GM23338 (cell line): ENCODE data around the gene KCNJ8. TPM values are rescaled to one million over a fixed set of nuclear protein-coding genes. Genes with fewer than 3 reads are reported as not detected.

Experiments used
- ATAC-seq: fragments of 200-7000 bp; cut with Tn5 transposase; 3 replicates; pipeline ENCODE4 v1.9.1; 2020
- DNase-seq: peaks from one replicate; pipeline ENCODE4 v3.0.0-alpha.2; 2015; ENCODE audit warnings: low spot score
- H2AFZ ChIP-seq: fragments of 200-600 bp; sonication (generic); 2 replicates; pipeline ENCODE4 v1.8.0; 2016; ENCODE audit warnings: antibody characterized with exemption, mild to moderate bottlenecking, moderate library complexity
- H3F3A ChIP-seq: fragments of 200-600 bp; sonication (generic); replicated peaks from 2 replicates; pipeline ENCODE4 v1.8.0; 2017; ENCODE audit warnings: antibody characterized with exemption, mixed run types, low read depth
- H3K27ac ChIP-seq: fragments of 200-600 bp; sonication (generic); 2 replicates; pipeline ENCODE4 v1.6.1; 2016; ENCODE audit warnings: low read depth
- H3K27me3 ChIP-seq: fragments of 200-600 bp; sonication (generic); 2 replicates; pipeline ENCODE4 v1.8.0; 2016; ENCODE audit warnings: mild to moderate bottlenecking, mixed run types, moderate library complexity; ENCODE audit not compliant: insufficient read depth
- H3K36me3 ChIP-seq: fragments of 200-600 bp; sonication (generic); 2 replicates; pipeline ENCODE4 v1.8.0; 2016; ENCODE audit warnings: mild to moderate bottlenecking; ENCODE audit not compliant: insufficient read depth
- H3K4me1 ChIP-seq: fragments of 200-600 bp; sonication (generic); 2 replicates; pipeline ENCODE4 v1.8.0; 2016; ENCODE audit warnings: mild to moderate bottlenecking, moderate library complexity; ENCODE audit not compliant: insufficient read depth
- H3K4me2 ChIP-seq: fragments of 200-600 bp; sonication (generic); 2 replicates; pipeline ENCODE4 v1.7.1; 2017; ENCODE audit warnings: mixed run types
- H3K4me3 ChIP-seq: fragments of 200-600 bp; sonication (generic); 2 replicates; pipeline ENCODE4 v1.6.1; 2016; ENCODE audit warnings: mixed run types
- H3K79me2 ChIP-seq: fragments of 200-600 bp; sonication (generic); replicated peaks from 2 replicates; pipeline ENCODE4 v1.8.0; 2017; ENCODE audit warnings: mild to moderate bottlenecking; ENCODE audit not compliant: insufficient read depth
- H3K9me2 ChIP-seq: fragments of 200-600 bp; sonication (generic); 2 replicates; pipeline ENCODE4 v1.8.0; 2017; ENCODE audit not compliant: insufficient read depth
- H4K20me1 ChIP-seq: fragments of 200-600 bp; sonication (generic); replicated peaks from 2 replicates; pipeline ENCODE4 v1.8.0; 2017; ENCODE audit warnings: mild to moderate bottlenecking; ENCODE audit not compliant: insufficient read depth
- H3K27ac Mint-ChIP-seq: 2 replicates; pipeline ENCODE4 v1.8.0; 2020; ENCODE audit warnings: inconsistent platforms, mild to moderate bottlenecking, moderate library complexity, mixed read lengths
- H3K27me3 Mint-ChIP-seq: 3 replicates; pipeline ENCODE4 v1.8.0; 2022; ENCODE audit warnings: low read depth, mild to moderate bottlenecking, moderate library complexity, mixed read lengths, inconsistent platforms; ENCODE audit not compliant: insufficient read depth, poor library complexity
- H3K36me3 Mint-ChIP-seq: 3 replicates; pipeline ENCODE4 v1.8.0; 2021; ENCODE audit warnings: low read depth, mild to moderate bottlenecking, inconsistent platforms, moderate library complexity, mixed read lengths
- H3K4me1 Mint-ChIP-seq: 3 replicates; pipeline ENCODE4 v1.8.0; 2020; ENCODE audit warnings: mild to moderate bottlenecking, inconsistent platforms, mixed read lengths
- H3K4me3 Mint-ChIP-seq: 3 replicates; pipeline ENCODE4 v1.8.0; 2021; ENCODE audit warnings: moderate library complexity, mild to moderate bottlenecking, inconsistent platforms, mixed read lengths
- H3K9me3 Mint-ChIP-seq: 3 replicates; pipeline ENCODE4 v1.8.0; 2020; ENCODE audit warnings: moderate library complexity, mild to moderate bottlenecking, inconsistent platforms, mixed read lengths
- CTCF ChIP-seq, 2 experiments: fragments of 200-600 bp in 1 of 2; sonication (generic) in 1 of 2; conservative IDR thresholded peaks; 2 replicates each; pipeline versions ENCODE4 v1.5.1 to v1.6.1; 2016 to 2017; ENCODE audit warnings: antibody characterized with exemption in 2 of 2, low read depth in 2 of 2, mild to moderate bottlenecking in 2 of 2, moderate library complexity in 1 of 2
- EZH2 ChIP-seq: fragments of 200-600 bp; sonication (generic); IDR thresholded peaks from one replicate; pipeline ENCODE4 v1.8.0; 2017; ENCODE audit warnings: antibody characterized with exemption, mild to moderate bottlenecking, low read depth; ENCODE audit not compliant: unreplicated experiment
- NANOG ChIP-seq: IDR thresholded peaks from 2 replicates; pipeline ENCODE4 v1.6.1; 2016; ENCODE audit warnings: antibody characterized with exemption, borderline replicate concordance
- POLR2AphosphoS5 ChIP-seq: IDR thresholded peaks from 2 replicates; pipeline ENCODE4 v1.6.1; 2016; ENCODE audit warnings: antibody characterized with exemption, low read depth
- REST ChIP-seq: IDR thresholded peaks from one replicate; pipeline ENCODE4 v1.6.1; 2018; ENCODE audit warnings: antibody characterized with exemption; ENCODE audit not compliant: unreplicated experiment
- STAT1 ChIP-seq: IDR thresholded peaks from one replicate; pipeline ENCODE4 v1.6.1; 2016; ENCODE audit warnings: antibody characterized with exemption; ENCODE audit not compliant: unreplicated experiment
- ZNF331 ChIP-seq: fragments of 250-450 bp; sonication (Bioruptor Pico); IDR thresholded peaks from 2 replicates; pipeline ENCODE4 v1.5.0; 2020; ENCODE audit warnings: low read depth, mild to moderate bottlenecking, moderate library complexity
- polyA plus RNA-seq: library from polyadenylated mRNA; unstranded; fragments of >200 nt; fragmentation: Nextera tagmentation; extraction: Ambion mirVana; gene quantifications from 2 replicates; pipeline ENCODE4 v1.2.1, GENCODE V29; 2016
- total RNA-seq: library from RNA; depleted of rRNA; stranded (reverse); fragments of >200 nt; shearing (Covaris generic); gene quantifications from 2 replicates; pipeline ENCODE4 v1.2.3, GENCODE V29; 2014
- TF ChIP-seq, protein P1 (sequence below): fragments of 250-450 bp; sonication (Bioruptor Pico); IDR thresholded peaks from 2 replicates; pipeline ENCODE4 v1.5.0; 2020; ENCODE audit warnings: mild to moderate bottlenecking, moderate library complexity

KCNJ8 gene
- total and polyA plus RNA-seq, 2 experiments from 2014 or later: 0.82 to 0.87 TPM

DNA sequence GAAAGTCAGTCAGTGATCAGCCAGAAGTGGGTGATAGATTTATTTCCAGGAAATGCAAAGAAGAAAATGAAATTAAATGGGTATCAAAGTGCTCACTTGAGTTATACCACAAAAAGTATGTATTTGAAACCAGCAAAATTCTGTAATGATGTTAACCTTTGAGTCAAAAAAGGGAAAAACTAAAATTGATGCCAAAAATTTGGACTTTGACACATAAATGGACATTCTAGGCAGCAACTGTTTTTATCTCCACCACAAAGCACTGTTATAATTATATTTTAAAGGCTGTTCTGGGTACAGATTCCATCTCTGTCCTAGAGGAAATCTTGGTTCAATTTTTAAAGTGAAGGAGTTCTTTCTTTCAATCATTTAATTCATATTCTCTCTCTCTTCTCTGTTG lies 31.7 kb upstream of the KCNJ8 start (continued):
- no peak for TF ChIP-seq CTCF (conservative IDR thresholded peaks at IDR 0.05; ENCODE audit: low read depth in 2 of 2)
- no peak for TF ChIP-seq EZH2
- no peak for TF ChIP-seq STAT1
- TF ChIP-seq POLR2AphosphoS5: no peak
- TF ChIP-seq, protein P1, sequence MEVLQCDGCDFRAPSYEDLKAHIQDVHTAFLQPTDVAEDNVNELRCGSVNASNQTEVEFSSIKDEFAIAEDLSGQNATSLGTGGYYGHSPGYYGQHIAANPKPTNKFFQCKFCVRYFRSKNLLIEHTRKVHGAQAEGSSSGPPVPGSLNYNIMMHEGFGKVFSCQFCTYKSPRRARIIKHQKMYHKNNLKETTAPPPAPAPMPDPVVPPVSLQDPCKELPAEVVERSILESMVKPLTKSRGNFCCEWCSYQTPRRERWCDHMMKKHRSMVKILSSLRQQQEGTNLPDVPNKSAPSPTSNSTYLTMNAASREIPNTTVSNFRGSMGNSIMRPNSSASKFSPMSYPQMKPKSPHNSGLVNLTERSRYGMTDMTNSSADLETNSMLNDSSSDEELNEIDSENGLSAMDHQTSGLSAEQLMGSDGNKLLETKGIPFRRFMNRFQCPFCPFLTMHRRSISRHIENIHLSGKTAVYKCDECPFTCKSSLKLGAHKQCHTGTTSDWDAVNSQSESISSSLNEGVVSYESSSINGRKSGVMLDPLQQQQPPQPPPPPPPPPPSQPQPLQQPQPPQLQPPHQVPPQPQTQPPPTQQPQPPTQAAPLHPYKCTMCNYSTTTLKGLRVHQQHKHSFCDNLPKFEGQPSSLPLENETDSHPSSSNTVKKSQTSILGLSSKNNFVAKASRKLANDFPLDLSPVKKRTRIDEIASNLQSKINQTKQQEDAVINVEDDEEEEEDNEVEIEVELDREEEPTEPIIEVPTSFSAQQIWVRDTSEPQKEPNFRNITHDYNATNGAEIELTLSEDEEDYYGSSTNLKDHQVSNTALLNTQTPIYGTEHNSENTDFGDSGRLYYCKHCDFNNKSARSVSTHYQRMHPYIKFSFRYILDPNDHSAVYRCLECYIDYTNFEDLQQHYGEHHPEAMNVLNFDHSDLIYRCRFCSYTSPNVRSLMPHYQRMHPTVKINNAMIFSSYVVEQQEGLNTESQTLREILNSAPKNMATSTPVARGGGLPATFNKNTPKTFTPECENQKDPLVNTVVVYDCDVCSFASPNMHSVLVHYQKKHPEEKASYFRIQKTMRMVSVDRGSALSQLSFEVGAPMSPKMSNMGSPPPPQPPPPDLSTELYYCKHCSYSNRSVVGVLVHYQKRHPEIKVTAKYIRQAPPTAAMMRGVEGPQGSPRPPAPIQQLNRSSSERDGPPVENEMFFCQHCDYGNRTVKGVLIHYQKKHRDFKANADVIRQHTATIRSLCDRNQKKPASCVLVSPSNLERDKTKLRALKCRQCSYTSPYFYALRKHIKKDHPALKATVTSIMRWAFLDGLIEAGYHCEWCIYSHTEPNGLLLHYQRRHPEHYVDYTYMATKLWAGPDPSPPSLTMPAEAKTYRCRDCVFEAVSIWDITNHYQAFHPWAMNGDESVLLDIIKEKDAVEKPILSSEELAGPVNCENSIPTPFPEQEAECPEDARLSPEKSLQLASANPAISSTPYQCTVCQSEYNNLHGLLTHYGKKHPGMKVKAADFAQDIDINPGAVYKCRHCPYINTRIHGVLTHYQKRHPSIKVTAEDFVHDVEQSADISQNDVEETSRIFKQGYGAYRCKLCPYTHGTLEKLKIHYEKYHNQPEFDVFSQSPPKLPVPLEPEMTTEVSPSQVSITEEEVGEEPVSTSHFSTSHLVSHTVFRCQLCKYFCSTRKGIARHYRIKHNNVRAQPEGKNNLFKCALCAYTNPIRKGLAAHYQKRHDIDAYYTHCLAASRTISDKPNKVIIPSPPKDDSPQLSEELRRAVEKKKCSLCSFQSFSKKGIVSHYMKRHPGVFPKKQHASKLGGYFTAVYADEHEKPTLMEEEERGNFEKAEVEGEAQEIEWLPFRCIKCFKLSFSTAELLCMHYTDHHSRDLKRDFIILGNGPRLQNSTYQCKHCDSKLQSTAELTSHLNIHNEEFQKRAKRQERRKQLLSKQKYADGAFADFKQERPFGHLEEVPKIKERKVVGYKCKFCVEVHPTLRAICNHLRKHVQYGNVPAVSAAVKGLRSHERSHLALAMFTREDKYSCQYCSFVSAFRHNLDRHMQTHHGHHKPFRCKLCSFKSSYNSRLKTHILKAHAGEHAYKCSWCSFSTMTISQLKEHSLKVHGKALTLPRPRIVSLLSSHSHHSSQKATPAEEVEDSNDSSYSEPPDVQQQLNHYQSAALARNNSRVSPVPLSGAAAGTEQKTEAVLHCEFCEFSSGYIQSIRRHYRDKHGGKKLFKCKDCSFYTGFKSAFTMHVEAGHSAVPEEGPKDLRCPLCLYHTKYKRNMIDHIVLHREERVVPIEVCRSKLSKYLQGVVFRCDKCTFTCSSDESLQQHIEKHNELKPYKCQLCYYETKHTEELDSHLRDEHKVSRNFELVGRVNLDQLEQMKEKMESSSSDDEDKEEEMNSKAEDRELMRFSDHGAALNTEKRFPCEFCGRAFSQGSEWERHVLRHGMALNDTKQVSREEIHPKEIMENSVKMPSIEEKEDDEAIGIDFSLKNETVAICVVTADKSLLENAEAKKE (CRISPR knock-in tag): no peak

DNA sequence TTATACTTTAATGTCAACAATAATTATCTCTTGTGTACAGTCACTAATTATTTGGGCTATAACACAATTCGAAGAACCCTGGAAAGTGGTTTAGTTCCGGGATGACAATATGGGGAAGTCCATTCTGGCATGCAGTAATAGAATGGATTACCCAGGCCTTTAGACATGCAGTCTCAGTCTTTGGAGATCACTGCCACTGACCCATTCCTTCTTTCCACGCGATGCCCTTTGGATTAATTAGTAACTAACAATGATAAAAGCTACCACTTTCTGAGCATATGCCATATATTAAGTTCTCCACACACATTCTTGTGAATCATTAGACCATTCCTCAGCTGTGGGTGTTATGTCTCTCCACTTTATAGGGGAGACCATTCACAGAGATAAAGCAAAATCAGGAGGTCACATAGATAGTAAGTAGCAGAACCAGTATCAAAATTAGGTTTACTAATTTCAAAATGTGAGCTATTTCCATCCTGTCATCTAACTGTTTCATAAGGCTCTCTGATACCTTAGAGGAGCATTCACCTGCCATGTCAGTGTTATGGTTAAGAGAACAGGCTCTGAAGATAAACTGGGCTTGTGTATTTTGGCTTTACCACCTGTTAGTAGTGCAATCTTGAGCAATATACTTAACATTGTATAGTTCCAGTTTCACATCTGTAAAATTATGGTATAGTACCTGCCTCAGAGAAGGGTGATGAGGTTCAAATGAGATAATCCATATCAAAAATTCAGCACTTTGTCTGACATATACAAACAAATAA lies 27.2 kb upstream of the KCNJ8 start:
- Histone ChIP-seq H2AFZ (no peak overlapping the region), H3K27ac (no peak overlapping the region), H3K36me3 (no peaks in the 10 kb centered on the region), H3K27me3 (no peaks in the 10 kb centered on the region), H3K79me2 (no peaks in the 10 kb centered on the region), H3F3A (no peaks in the 10 kb centered on the region), H3K9me2 (no peaks in the 10 kb centered on the region), H3K4me3 (no peak overlapping the region), H3K4me1 (no peaks in the 10 kb centered on the region), H3K4me2 (no peak overlapping the region), H4K20me1 (no peaks in the 10 kb centered on the region)
- Mint-ChIP-seq H3K27me3 (no peaks in the 10 kb centered on the region), H3K4me3 (no peak overlapping the region), H3K27ac (no peak overlapping the region), H3K36me3 (no peaks in the 10 kb centered on the region), H3K4me1 (no peaks in the 10 kb centered on the region), H3K9me3 (no peaks in the 10 kb centered on the region)
- ATAC-seq: no peak
- DNase-seq: no peak
- TF ChIP-seq POLR2AphosphoS5 (no peak), REST (no peak), NANOG (no peak), ZNF331 (CRISPR knock-in tag) (no peak), CTCF (conservative IDR thresholded peaks at IDR 0.05; ENCODE audit: low read depth in 2 of 2) (no peak)
